ENCODE results near the gene CHD2.

- TF ChIP-seq CTCF (IDR thresholded peaks at IDR 0.05; ENCODE audit: low read length) (no peak), EZH2 (IDR thresholded peaks at IDR 0.05; ENCODE audit: borderline replicate concordance, low read length) (no peak)
These were observed 30.0 kb downstream of the CHD2 start for GRCh38 chr15:92930054-92930621.

All from OCI-LY1 (cell line).